Upper lobe of left lung (tissue), 4 donors: ENCODE measurements around the gene SAMD11.

ENCODE experiments used
- CTCF ChIP-seq, 6 experiments: fragments of 450-650 bp in 4 of 6; fragments of 200-600 bp in 2 of 6; sonication (generic) in 2 of 6; IDR thresholded peaks; one replicate each; pipeline ENCODE4 v1.5.1; 2016 to 2019; ENCODE audit warnings: antibody characterized with exemption in 6 of 6
- POLR2AphosphoS5 ChIP-seq, 2 donors: sonication (generic); formaldehyde crosslinking; IDR thresholded peaks; one replicate each; pipeline ENCODE4 v1.5.1; 2017; ENCODE audit warnings: antibody characterized with exemption in 2 of 2

- no peak for TF ChIP-seq POLR2AphosphoS5 (IDR thresholded peaks at IDR 0.05)
- TF ChIP-seq CTCF (IDR thresholded peaks at IDR 0.05): no peak
Measured at GRCh38 chr1:920521-920920, 3.2 kb upstream of the SAMD11 start.
